Upper lobe of left lung (tissue), 4 donors: ENCODE results near the gene EN2.

Experiments used
- POLR2A ChIP-seq, 4 donors: fragments of 450-650 bp; IDR thresholded peaks; one replicate each; pipeline ENCODE4 v1.5.1; 2016 to 2017; ENCODE audit warnings: antibody characterized with exemption in 4 of 4, mild to moderate bottlenecking in 2 of 4
- POLR2AphosphoS5 ChIP-seq, 2 donors: sonication (generic); formaldehyde crosslinking; IDR thresholded peaks; one replicate each; pipeline ENCODE4 v1.5.1; 2017; ENCODE audit warnings: antibody characterized with exemption in 2 of 2
- TF ChIP-seq, protein P1 (sequence below), 6 experiments: fragments of 450-650 bp in 4 of 6; fragments of 200-600 bp in 2 of 6; sonication (generic) in 2 of 6; IDR thresholded peaks; one replicate each; pipeline ENCODE4 v1.5.1; 2016 to 2019; ENCODE audit warnings: antibody characterized with exemption in 6 of 6

DNA sequence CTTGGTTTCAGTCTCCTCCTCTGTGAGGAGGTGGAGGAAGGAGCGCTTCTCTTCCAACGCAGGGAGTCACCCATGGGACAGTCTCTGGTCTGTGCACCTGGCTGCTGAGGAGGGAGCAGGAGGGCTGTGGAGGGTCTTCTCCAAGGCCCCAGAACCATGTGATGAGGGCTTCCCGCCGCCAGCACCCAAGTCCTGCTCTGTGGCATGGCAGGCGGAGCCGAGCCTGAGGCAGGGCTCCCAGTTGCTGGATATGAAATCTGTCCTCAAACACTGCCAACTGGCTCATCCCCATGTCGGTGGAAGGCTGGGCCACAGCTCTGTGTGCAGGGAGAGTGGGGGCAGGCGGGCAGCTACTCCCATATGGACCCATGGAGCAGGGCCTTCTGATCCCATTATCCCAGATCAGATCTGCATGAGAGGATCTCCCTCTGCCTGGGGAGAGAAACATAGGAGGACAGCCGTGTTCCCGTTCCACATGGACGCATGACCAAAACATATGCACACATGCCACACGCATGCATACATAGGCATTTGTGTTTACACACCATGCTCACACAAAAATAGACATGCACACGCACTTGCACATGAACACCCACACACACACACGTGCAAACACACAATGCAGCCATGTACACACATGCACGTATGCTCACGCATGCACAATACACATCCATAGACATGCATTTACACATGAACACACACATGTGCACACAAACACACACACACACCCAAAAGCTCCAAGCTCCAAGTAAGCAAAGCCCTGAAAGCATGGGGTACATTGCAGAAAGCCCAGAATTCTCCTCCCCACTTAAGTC, 38.8 kb upstream of the EN2 start:
- TF ChIP-seq, protein P1, sequence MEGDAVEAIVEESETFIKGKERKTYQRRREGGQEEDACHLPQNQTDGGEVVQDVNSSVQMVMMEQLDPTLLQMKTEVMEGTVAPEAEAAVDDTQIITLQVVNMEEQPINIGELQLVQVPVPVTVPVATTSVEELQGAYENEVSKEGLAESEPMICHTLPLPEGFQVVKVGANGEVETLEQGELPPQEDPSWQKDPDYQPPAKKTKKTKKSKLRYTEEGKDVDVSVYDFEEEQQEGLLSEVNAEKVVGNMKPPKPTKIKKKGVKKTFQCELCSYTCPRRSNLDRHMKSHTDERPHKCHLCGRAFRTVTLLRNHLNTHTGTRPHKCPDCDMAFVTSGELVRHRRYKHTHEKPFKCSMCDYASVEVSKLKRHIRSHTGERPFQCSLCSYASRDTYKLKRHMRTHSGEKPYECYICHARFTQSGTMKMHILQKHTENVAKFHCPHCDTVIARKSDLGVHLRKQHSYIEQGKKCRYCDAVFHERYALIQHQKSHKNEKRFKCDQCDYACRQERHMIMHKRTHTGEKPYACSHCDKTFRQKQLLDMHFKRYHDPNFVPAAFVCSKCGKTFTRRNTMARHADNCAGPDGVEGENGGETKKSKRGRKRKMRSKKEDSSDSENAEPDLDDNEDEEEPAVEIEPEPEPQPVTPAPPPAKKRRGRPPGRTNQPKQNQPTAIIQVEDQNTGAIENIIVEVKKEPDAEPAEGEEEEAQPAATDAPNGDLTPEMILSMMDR (IDR thresholded peaks at IDR 0.05) = no peak
- TF ChIP-seq POLR2AphosphoS5 (IDR thresholded peaks at IDR 0.05) (no peak), POLR2A (IDR thresholded peaks at IDR 0.05) (no peak)
